Fibroblast of lung (primary cell): Measurements from ENCODE around the gene LRFN2.

Experiments
- EZH2 ChIP-seq: IDR thresholded peaks from 2 replicates; pipeline ENCODE4 v1.5.1; 2012; ENCODE audit warnings: low read length, control low read depth, mild to moderate bottlenecking; ENCODE audit errors: missing control alignments
- TF ChIP-seq, protein P1 (sequence below), 2 donors: IDR thresholded peaks in 1 of 2; conservative IDR thresholded peaks in 1 of 2; 1 replicate in 1 of 2; 2 replicates in 1 of 2; pipeline ENCODE4 v1.5.1; 2011 to 2012; ENCODE audit warnings: low read length in 2 of 2, control low read depth in 1 of 2, inconsistent platforms in 1 of 2, low read depth in 1 of 2, mild to moderate bottlenecking in 1 of 2

DNA sequence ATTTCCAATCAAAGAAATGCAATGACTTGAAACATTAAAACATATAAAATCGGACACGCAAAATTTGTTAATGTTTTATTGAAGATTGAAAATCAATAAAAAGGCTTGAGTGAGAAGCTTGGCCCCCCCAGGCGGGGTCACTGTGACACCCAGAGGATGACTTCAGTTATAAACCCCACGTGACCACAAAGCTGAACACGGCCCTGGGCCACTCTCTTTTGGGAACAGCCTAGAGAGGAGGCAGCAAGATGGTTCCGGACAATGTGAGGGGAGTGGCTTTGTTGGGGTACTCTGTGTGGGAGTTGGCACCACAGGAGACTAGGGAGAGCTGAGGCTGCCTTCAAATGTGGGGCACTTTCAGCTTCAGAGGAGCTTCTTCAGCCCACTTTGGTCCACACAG lies 172.5 kb downstream of the LRFN2 start:
- TF ChIP-seq, protein P1, sequence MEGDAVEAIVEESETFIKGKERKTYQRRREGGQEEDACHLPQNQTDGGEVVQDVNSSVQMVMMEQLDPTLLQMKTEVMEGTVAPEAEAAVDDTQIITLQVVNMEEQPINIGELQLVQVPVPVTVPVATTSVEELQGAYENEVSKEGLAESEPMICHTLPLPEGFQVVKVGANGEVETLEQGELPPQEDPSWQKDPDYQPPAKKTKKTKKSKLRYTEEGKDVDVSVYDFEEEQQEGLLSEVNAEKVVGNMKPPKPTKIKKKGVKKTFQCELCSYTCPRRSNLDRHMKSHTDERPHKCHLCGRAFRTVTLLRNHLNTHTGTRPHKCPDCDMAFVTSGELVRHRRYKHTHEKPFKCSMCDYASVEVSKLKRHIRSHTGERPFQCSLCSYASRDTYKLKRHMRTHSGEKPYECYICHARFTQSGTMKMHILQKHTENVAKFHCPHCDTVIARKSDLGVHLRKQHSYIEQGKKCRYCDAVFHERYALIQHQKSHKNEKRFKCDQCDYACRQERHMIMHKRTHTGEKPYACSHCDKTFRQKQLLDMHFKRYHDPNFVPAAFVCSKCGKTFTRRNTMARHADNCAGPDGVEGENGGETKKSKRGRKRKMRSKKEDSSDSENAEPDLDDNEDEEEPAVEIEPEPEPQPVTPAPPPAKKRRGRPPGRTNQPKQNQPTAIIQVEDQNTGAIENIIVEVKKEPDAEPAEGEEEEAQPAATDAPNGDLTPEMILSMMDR (conservative IDR thresholded peaks at IDR 0.05 in 1 of 2, IDR thresholded peaks at IDR 0.05 in 1 of 2; ENCODE audit: low read depth in 1 of 2, low read length in 2 of 2): no peak
- no peak for TF ChIP-seq EZH2
